Adipose tissue (tissue), 3 donors: Measurements from ENCODE around the gene B3GAT1. TPM values are rescaled to one million over a fixed set of nuclear protein-coding genes. Genes with fewer than 3 reads are reported as not detected.
"Not testable (repeated sequence)": the region's sequence is repeated elsewhere in the genome, so short reads cannot be mapped to it uniquely, and the experiment has no call there.

Experiments
- H3K27ac ChIP-seq: one replicate; pipeline ENCODE4 v1.5.1; 2013; ENCODE audit warnings: low read depth, low read length
- WGBS, 3 donors: extraction: QIAGEN DNeasy Blood & Tissue Kit; methylation state at CpG; one replicate each; pipeline ENCODE4 v1.1.7; 2013; 5-methylcytosine and 5-hydroxymethylcytosine counted together
- polyA plus RNA-seq, 3 donors: library from polyadenylated mRNA; stranded (reverse); fragments of 200-250 nt; gene quantifications; one replicate each; pipeline ENCODE4 v1.2.3, GENCODE V29; 2013
- donor health status: healthy with polysubstance abuse.
- donor health status: Bipolar disorder and iron deficiency.
- donor health status: healthy.

B3GAT1 gene
- polyA plus RNA-seq, 3 donors: 0.09 to 1.7 TPM; not detected in 1

- H3K27ac ChIP-seq: not testable (repeated sequence)
- 80 to 82% (median 81%) methylated on average over 16 to 17 of the region's 17 CpGs for WGBS, 3 donors
Measured at GRCh38 chr11:134444160-134445108, 32.4 kb upstream of the B3GAT1 start.

- H3K27ac ChIP-seq: no peak overlapping the region
- WGBS, 3 donors: 66 to 79% (median 72%) methylated on average over 6 of the region's 6 CpGs
Measured at GRCh38 chr11:134443246-134443645, 31.2 kb upstream of the B3GAT1 start.

DNA sequence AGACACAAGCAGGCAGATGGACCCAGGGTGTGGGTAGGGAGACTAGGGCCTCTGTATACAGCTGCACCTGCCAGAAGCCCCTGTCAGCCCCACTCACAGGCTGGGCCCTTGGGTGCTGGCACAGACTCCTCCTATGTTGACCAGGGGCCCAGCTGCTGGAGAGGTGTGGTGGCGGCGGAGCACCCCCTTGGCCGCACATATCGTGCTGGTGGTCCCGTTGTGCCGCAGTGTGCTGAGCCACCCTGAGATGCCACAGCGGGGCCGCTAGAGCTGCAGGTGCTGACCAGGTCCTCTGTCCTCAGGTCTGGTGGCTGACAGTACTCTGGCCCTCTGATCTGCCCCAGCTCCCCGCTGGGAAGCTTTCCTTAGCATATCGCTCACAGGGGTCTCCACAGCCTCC lies 30.2 kb upstream of the B3GAT1 start:
- no peak overlapping the region for H3K27ac ChIP-seq
- WGBS, 3 donors: 85 to 88% (median 86%) methylated on average over 5 to 10 of the region's 10 CpGs

- 66 to 70% (median 67%) methylated on average over 4 of the region's 4 CpGs for WGBS, 3 donors
- H3K27ac ChIP-seq: no peak overlapping the region
Measured at GRCh38 chr11:134441706-134442105, 29.7 kb upstream of the B3GAT1 start.

DNA sequence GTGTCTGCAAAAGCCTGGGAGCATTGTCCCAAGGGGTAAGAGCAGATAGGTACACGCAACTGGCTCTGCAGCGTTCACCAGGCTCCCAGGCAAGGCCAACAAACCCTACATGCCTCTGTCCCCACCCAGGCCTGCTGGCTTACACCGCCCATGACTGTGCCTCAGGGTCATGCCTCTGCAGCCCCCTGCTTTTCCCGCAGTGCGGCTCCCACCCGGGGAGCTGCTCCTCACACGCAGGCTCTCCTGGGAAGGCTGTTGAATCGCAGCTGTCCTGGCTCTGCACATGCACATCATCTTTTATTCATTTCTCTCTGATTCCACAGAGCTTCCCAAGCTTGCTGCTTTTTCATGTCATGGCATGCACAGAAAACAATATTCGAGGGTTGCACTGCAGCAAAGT lies 29.2 kb upstream of the B3GAT1 start:
- WGBS, 3 donors: 55 to 70% (median 57%) methylated on average over 9 of the region's 9 CpGs

DNA sequence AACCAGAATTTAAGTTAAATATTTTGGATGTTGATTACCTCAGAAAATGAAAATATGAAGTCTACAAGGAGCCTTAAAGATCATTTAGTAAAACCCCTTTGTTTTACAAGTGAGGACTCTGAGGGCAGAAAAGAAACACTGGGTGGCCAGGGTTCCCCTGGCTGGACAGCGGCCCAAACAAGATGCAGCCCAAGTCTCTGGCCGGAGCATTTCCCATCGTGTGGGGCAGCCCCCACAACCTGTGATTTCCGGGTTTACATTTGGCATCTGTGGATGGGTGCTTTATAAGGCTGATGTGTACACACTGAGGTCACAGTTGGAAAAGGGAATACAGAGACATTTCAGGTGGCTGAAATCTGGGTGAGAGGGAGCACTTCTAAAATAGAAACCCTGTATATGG lies 28.8 kb upstream of the B3GAT1 start:
- H3K27ac ChIP-seq: no peak overlapping the region
- 72 to 82% (median 72%) methylated on average over 4 of the region's 4 CpGs for WGBS, 3 donors

More for the DNA sequence above, 29.2 kb upstream of the B3GAT1 start:
- H3K27ac ChIP-seq: no peak overlapping the region

DNA sequence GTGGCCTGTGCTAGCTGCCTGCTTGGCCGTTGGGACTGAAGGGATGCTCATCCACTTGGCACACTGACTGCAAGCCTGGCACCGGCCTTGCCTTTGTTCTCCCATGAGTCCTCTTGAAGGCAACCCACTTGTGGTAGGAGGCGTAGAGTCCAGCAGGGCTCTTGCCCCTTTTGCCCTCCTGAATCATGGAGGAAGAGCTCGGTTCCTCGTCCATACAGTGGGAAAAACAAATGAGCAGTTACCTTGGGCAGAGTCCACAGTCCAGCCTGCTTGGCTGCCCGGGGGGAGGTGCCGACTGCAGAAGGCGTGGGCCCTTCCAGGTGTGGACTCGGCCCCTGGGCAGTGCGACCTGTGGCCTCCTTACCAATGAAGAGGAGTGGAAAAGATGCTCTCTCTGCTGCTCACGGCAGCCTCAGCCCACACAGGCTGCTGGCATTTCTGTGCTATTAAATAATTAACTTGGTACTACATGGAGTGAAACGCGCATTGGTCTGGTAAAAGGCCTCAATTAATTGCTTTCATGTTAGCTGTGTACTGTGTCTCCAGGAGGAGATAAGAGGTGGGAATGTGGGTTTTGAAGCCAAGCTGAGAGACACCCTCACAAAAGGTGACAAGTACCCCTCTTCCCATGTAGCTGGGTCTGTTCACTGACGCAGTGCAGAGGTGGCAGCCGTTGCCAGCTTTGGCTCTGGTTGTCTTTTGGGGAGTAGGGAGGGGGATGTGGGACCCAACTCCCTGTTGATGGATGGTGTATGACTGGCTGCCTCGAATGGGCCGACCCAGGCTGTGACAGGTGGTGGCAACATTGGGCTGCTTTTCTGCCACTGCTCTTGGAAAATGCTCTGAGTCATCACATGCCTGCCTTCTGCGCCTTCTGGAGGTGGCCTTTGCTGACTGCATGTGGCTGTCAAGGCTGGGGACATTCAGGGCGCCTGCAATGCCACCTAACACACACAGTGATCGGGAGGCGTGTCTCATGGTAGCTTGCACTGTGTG lies 26.8 kb upstream of the B3GAT1 start:
- 51 to 71% (median 68%) methylated on average over 21 of the region's 21 CpGs for WGBS, 3 donors
- no peak overlapping the region for H3K27ac ChIP-seq

DNA sequence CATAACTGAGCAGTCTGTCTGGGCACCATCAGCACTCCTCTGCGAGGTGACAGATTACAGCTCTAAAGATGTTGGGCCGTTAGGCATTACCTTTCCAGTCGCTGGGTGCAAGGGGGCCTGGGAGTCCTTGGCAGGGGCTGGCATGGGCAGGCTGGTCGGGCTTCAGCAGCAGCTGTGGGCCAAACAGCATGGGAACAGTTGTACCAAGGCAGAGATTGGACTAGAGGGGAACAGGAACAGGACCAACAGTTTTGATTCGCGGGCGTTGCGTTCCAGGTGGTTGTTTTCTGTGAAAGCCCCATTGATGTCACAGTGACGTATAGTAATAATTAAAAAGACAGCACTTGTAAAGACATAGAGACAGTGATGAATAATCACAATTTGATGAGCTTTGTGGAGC lies 25.8 kb upstream of the B3GAT1 start:
- H3K27ac ChIP-seq: no peak overlapping the region
- 73 to 77% (median 75%) methylated on average over 9 of the region's 9 CpGs for WGBS, 3 donors

DNA sequence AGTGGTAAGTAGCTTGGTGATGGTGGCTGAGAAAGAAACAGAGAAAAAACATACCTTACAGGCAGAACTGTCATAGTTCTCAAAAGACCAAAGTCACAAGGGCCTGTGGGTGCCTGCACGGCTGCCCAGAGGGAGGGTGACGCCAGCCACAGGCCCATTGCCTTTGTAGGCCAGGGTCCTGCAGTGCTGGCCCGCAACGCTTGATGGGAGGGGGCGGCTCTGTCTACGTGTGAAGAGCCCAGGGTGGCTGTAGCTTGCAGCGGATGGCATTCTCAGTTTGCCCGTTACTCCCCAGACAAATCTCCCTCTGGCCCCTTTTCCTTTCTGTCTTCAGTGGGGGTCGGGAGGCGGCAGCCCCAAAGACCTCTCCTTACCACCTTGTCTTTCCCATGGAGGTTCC lies 24.7 kb upstream of the B3GAT1 start:
- WGBS, 3 donors: 85 to 91% (median 89%) methylated on average over 10 of the region's 10 CpGs
- H3K27ac ChIP-seq: no peak overlapping the region

DNA sequence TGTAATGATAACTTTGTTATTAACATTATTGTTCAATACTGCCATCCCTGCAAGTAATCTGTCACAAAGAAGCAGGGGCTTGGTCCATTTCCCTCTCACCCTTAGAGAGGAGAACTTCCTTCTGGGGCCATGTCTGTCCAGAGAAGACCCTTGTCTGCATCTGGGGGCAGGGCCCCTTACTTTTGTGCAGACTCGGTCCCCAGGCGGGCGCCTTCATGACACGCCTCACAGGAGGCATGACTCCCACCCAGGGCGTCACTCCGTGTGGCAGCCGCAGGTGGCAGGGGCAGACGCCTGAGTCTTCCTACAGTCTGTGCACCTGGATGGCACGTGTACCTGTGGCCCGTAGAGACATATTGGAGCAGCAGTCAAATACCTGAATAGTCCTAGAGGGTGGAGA lies 21.8 kb upstream of the B3GAT1 start:
- H3K27ac ChIP-seq: no peak overlapping the region
- 75 to 81% (median 78%) methylated on average over 10 of the region's 10 CpGs for WGBS, 3 donors

DNA sequence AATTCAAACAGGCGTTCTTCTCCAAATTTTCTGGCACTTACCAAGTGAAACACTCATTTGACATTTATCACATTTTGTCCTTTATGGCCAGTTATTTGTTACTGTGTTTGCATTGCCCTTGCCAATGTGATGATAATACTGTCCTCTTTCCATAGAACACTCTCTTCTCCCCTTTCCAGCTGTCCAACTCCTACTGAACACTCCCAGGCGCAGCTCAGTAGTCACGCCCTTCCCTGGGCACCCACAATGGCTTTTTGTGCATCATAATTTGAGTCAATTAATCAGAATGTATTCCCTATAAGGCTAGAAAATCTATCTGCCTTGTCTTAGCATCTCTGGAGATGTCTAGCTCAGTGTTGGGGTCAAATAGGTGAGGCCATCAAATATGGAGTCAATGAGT lies 21.2 kb upstream of the B3GAT1 start:
- H3K27ac ChIP-seq: no peak overlapping the region
- WGBS, 3 donors: 72 to 83% (median 82%) methylated on average over 3 of the region's 3 CpGs

DNA sequence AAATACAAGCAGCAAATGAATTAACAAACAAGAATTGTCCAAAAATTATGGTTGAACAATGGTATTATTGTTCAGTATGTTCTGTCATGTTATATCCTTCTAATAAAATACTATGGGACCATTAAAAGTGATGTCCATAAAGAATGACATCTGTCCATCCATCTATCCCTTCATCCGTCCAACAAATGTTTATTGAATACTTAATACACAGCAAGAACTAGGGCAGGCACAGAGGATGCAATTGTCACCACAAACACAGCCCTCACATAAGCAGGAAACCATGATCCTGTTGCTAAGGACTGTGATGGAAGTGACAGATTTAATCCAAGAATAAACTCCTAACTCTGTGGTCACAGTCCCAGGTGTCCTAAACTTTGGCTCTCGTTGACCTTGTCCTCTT lies 20.7 kb upstream of the B3GAT1 start:
- no peak overlapping the region for H3K27ac ChIP-seq
- WGBS, 3 donors: 18 to 30% (median 29%) methylated on average over 2 of the region's 2 CpGs

DNA sequence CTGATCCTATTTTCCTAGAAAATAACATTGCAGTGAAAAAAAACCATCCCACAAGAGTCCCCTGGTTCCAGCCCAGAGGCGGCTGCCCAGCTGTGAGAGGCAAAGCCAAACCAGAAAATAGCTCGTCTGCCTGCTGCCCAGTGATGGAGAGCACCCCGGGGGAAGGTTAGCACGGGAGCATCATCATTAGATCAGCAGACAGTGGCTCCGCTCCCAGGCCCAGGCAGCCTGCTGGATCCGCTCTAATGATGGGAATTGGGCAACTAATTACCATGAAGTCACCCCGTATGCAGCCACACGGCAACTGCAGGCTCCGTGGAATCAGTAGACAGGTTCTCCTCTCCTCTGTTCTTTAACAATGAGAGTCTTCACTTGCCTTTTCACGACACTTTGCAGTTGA lies 17.1 kb upstream of the B3GAT1 start:
- no peak overlapping the region for H3K27ac ChIP-seq
- WGBS, 3 donors: 59 to 72% (median 67%) methylated on average over 10 of the region's 10 CpGs

DNA sequence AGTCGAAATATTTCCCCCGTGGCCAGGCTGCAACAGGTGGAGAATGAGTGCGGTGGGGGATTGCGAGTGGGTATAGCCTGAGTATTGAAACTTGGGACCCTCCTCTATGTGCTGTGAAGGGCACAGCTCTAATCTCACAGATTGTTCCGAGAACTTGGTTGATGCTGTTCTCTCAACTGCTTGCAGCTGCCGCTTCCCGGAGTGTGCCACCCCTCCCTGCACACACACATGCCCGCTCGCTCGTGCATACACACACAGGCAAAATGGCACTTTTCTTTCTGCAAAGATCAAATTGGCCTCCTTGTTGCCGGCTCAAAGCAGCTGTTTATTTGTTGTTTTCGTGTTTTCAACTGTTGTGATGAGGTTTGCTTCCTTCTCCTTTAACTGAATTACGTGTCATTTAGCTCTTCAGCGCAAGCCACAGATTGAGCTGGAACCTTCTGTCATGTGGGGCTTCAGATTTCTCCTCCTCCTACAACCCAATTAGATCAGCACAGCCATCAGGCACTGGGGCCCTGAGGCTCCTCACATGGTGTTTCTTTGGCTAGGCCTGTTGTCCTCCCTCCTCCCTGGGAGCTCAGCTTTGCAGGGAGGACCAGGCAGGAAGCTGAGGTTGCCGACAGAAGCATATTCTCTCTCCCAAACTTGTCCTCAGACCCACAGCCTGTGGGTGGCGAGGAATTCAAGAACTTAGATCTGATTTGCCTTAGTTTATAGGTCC lies 13.9 kb upstream of the B3GAT1 start:
- WGBS, 3 donors: 55 to 76% (median 73%) methylated on average over 16 of the region's 16 CpGs
- no peak overlapping the region for H3K27ac ChIP-seq

DNA sequence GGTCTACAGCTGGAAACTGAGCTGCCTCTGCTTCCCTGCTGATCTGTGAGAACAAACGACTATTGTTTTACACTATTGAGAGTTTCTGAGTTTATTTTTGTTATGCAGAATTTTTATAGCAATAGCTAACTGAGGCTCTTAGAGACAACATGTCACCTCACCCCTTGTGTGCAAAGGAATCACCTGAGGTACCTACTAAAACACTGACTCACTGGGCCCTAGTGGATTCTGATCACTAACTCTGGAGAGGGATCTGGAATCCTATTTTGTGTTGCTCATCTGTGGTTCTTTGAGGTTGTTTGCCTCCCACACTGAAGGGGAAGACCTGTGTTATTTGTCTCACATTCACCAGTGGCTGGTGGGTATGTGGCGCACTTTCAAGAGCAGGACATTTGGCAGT lies 13.4 kb upstream of the B3GAT1 start:
- no peak overlapping the region for H3K27ac ChIP-seq
- WGBS, 3 donors: 60 to 69% (median 61%) methylated on average over 2 of the region's 2 CpGs

- no peak overlapping the region for H3K27ac ChIP-seq
Measured at GRCh38 chr11:134423106-134423505, 11.1 kb upstream of the B3GAT1 start.

GRCh38 chr11:134417871-134418840 lies 6.1 kb upstream of the B3GAT1 start:
- no peak overlapping the region for H3K27ac ChIP-seq
- WGBS, 3 donors: 45 to 51% (median 46%) methylated on average over 14 of the region's 14 CpGs

More at GRCh38 chr11:134423106-134423505, 11.1 kb upstream of the B3GAT1 start:
- WGBS, 3 donors: 68 to 81% (median 80%) methylated on average over 10 of the region's 10 CpGs
